Dermis blood vessel endothelial cell (primary cell): ENCODE measurements around the gene SMARCAD1. TPM values are rescaled to one million over a fixed set of nuclear protein-coding genes. Genes with fewer than 3 reads are reported as not detected.

Experiments used
- total RNA-seq: library from RNA; depleted of rRNA; stranded (reverse); fragments of >200 nt; gene quantifications from 2 replicates; pipeline ENCODE4 v1.2.3, GENCODE V29; 2014

SMARCAD1 gene
- total RNA-seq, 1 donor from 2014 or later: 45.9 TPM

Other genes with a start within 250 kb of the SMARCAD1 start
- gene HPGDS, start 135.0 kb downstream of the SMARCAD1 start, total RNA-seq: not detected in 2 replicates
- 112 and 113 TPM in 2 replicates for gene PDLIM5, start 244.1 kb downstream of the SMARCAD1 start, total RNA-seq